HepG2 (cell line): ENCODE results near the gene FGFR2. TPM values are rescaled to one million over a fixed set of nuclear protein-coding genes. Genes with fewer than 3 reads are reported as not detected.

Experiments
- CBX1 ChIP-seq: IDR thresholded peaks from one replicate; pipeline ENCODE4 v1.6.1; 2016; ENCODE audit warnings: antibody characterized with exemption, low read depth
- ELF3 ChIP-seq: IDR thresholded peaks from 2 replicates; pipeline ENCODE4 v1.6.1; 2016; ENCODE audit warnings: missing genetic modification reagents, missing compliant biosample characterization
- HNRNPLL ChIP-seq: fragments of 200-400 bp; formaldehyde crosslinking; IDR thresholded peaks from 2 replicates; pipeline ENCODE4 v1.6.1; 2017; ENCODE audit warnings: mild to moderate bottlenecking, low read depth, low read length; ENCODE audit not compliant: poor library complexity, severe bottlenecking
- NFIC ChIP-seq: IDR thresholded peaks from 2 replicates; pipeline ENCODE4 v1.6.1; 2012; ENCODE audit warnings: mild to moderate bottlenecking, low read length, inconsistent platforms
- SIN3B ChIP-seq: fragments of 150-350 bp; IDR thresholded peaks from 2 replicates; pipeline ENCODE4 v1.6.1; 2014; ENCODE audit warnings: low read length
- SOX6 ChIP-seq, 2 experiments: fragments of 450-650 bp in 1 of 2; sonication (generic) in 1 of 2; formaldehyde crosslinking in 1 of 2; IDR thresholded peaks; 2 replicates each; pipeline versions ENCODE4 v1.4.0 to v1.6.1; 2017 to 2020; ENCODE audit warnings: antibody characterized with exemption in 1 of 2, mild to moderate bottlenecking in 1 of 2, missing genetic modification reagents in 1 of 2
- TOE1 ChIP-seq: sonication (generic); formaldehyde crosslinking; IDR thresholded peaks from 2 replicates; pipeline ENCODE4 v1.4.0; 2020; ENCODE audit warnings: mild to moderate bottlenecking, missing genetic modification reagents
- ZNF709 ChIP-seq: sonication (generic); formaldehyde crosslinking; IDR thresholded peaks from 2 replicates; pipeline ENCODE4 v1.5.0; 2020; ENCODE audit warnings: mild to moderate bottlenecking, missing genetic modification reagents
- ZNF746 ChIP-seq: sonication (generic); formaldehyde crosslinking; IDR thresholded peaks from 2 replicates; pipeline ENCODE4 v1.8.0; 2022; ENCODE audit warnings: mild to moderate bottlenecking, missing genetic modification reagents
- ZNF749 ChIP-seq: sonication (generic); formaldehyde crosslinking; IDR thresholded peaks from 2 replicates; pipeline ENCODE4 v1.8.0; 2022; ENCODE audit warnings: mild to moderate bottlenecking, missing genetic modification reagents, moderate library complexity, borderline replicate concordance
- ZNF781 ChIP-seq: sonication (generic); formaldehyde crosslinking; IDR thresholded peaks from 2 replicates; pipeline ENCODE4 v1.5.1; 2020; ENCODE audit warnings: borderline replicate concordance, mild to moderate bottlenecking, missing genetic modification reagents; ENCODE audit errors: not compliant biosample characterization
- ZSCAN25 ChIP-seq: sonication (generic); formaldehyde crosslinking; IDR thresholded peaks from 2 replicates; pipeline ENCODE4 v1.8.0; 2022; ENCODE audit warnings: mild to moderate bottlenecking, missing genetic modification reagents
- polyA plus RNA-seq, 8 experiments: library from polyadenylated mRNA; depleted of rRNA in 3 of 8; stranded (reverse) in 7 of 8; unstranded in 1 of 8; fragments of >200 nt; fragmentation: Illumina TruSeq in 4 of 8; extraction: Trizol in 4 of 8; gene quantifications; 2 replicates each; pipeline versions ENCODE4 v1.2.1 to v1.2.3, GENCODE V29; 2011 to 2016; ENCODE audit warnings: low read depth in 4 of 8, missing spikeins in 1 of 8, mixed read lengths in 1 of 8; ENCODE audit not compliant: insufficient read depth in 1 of 8
- total RNA-seq, 5 experiments: library from RNA; depleted of rRNA; stranded (reverse); fragments of >200 nt; fragmentation: Illumina TruSeq; extraction: Trizol; gene quantifications; 2 replicates each; pipeline ENCODE4 v1.2.3, GENCODE V29; 2016; ENCODE audit warnings: low read depth in 1 of 5
- TF ChIP-seq, protein P1 (sequence below): sonication (generic); formaldehyde crosslinking; IDR thresholded peaks from 2 replicates; pipeline ENCODE4 v1.4.0; 2020; ENCODE audit warnings: missing genetic modification reagents, borderline replicate concordance

Gene FGFR2
- total and polyA plus RNA-seq, 2 of the 13 experiments (the other 11 are each of a cell fraction or from before 2014, with no cell fraction given), result 1.6 to 2.6 TPM

- TF ChIP-seq, protein P1, sequence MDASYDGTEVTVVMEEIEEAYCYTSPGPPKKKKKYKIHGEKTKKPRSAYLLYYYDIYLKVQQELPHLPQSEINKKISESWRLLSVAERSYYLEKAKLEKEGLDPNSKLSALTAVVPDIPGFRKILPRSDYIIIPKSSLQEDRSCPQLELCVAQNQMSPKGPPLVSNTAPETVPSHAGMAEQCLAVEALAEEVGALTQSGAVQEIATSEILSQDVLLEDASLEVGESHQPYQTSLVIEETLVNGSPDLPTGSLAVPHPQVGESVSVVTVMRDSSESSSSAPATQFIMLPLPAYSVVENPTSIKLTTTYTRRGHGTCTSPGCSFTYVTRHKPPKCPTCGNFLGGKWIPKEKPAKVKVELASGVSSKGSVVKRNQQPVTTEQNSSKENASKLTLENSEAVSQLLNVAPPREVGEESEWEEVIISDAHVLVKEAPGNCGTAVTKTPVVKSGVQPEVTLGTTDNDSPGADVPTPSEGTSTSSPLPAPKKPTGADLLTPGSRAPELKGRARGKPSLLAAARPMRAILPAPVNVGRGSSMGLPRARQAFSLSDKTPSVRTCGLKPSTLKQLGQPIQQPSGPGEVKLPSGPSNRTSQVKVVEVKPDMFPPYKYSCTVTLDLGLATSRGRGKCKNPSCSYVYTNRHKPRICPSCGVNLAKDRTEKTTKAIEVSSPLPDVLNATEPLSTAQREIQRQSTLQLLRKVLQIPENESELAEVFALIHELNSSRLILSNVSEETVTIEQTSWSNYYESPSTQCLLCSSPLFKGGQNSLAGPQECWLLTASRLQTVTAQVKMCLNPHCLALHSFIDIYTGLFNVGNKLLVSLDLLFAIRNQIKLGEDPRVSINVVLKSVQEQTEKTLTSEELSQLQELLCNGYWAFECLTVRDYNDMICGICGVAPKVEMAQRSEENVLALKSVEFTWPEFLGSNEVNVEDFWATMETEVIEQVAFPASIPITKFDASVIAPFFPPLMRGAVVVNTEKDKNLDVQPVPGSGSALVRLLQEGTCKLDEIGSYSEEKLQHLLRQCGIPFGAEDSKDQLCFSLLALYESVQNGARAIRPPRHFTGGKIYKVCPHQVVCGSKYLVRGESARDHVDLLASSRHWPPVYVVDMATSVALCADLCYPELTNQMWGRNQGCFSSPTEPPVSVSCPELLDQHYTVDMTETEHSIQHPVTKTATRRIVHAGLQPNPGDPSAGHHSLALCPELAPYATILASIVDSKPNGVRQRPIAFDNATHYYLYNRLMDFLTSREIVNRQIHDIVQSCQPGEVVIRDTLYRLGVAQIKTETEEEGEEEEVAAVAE (CRISPR knock-in tag), result no peak
- TF ChIP-seq ZNF746 (CRISPR knock-in tag) (no peak), NFIC (no peak), HNRNPLL (no peak), ELF3 (CRISPR knock-in tag) (no peak), TOE1 (no peak), ZNF749 (CRISPR knock-in tag) (no peak), SOX6 (IDR thresholded peaks at IDR 0.05) (no peak), SOX6 (CRISPR knock-in tag; IDR thresholded peaks at IDR 0.05) (no peak), SIN3B (no peak), CBX1 (no peak), ZNF781 (CRISPR knock-in tag) (no peak), ZNF709 (no peak), ZSCAN25 (no peak)
Observed at GRCh38 chr10:121450247-121450646, 148.0 kb downstream of the FGFR2 start (continued).
